NCI-H128 (cell line): Measurements from ENCODE around the gene PFDN1.

ENCODE experiments used
- DNase-seq: peaks from one replicate; lab custom pipeline; 2025; ENCODE audit not compliant: unreplicated experiment; lab: John Stamatoyannopoulos, UW

PFDN1 gene

DNA sequence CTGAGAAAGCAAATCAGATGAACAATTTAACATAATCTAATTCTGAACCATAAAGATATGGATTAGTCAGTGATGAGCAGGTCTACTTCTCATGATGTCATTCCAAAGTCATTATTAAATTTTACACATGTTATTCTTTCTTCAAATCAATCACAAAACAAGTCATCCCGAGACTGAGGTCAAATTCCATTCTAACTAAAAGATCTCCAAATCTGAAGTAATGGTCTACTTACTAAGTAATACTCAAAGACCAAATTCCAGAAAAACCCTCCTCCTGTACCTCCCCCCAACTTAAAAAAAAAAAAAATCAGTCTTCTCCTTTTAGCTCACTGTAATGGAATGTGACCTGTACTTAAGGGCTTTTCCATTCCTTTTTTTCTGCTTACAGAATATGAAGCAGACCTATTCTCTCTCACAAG, 4.7 kb downstream of the PFDN1 start:
- no peak for DNase-seq

DNA sequence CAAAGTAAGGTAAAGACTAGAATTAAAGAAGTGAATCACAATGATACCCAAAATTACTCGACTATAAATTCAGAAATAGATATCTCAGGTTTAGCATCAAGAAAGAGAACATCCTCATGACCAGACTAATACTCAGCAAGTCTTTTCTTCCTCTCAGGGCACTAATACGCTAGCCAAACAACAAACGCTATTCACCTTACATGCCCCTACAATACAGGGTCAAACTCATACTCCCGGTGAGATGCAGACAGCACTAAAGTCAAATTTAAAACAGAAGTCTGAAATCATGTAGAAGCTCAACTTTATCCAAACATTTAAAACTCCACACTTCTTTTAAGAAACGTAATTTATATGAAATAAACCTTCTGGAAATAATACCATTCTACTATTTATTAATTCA, 5.6 kb downstream of the PFDN1 start:
- DNase-seq, result no peak

DNA sequence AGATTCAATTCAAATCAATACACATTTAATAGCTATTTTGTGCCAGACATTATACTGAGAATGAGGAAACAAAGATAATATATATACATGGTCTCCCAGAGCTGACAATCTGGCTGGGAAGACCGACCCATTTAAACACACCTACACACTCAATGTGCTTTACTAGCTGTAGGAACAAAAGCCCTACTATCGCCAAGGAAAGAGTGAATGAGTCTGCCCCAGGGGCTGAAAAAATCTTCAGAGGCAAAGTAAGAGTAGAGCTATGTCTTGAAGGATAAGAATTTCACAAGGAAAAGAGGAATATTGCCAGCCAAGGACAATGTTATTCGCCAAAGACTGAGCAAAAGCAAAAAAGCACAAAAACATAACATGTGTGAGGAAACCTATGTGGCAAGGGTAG, 6.6 kb downstream of the PFDN1 start:
- no peak for DNase-seq

DNA sequence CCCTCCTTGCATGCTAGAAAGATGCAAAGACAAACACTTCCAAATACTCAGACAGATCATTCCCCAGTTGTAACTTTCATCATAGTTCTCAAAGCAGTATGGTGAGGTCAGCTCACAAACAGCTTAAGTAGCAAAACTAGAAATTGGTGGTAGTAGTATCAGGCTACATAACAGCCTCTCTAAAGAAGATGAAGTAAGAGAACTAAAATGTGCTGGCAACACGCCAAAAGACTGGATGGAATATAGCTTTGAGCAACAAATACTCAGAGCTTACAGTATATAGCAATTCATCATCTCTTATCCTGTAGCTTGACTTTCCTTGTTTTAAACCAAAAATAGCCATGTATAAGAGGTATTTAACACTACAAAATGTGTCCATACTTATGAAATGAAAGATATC, 7.5 kb downstream of the PFDN1 start:
- DNase-seq, result no peak

DNA sequence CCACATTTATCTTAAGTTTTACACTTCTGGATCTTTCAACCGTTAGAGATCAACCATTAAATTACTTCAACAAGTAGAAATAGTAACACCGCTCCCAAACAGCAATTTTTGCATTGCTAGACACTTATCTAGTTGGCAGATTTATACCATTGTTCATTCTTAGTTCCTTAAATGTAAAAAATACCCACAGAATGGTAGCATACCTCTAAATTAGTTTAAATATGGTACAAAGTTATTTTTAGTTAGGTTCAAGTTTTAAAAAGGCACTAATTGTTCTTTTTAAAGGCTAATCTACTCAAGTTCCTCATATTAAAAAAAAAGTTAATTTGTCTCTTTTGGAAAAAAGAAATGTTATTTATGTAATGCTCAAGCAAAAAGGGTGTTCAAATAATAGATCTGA, 8.1 kb downstream of the PFDN1 start:
- no peak for DNase-seq

DNA sequence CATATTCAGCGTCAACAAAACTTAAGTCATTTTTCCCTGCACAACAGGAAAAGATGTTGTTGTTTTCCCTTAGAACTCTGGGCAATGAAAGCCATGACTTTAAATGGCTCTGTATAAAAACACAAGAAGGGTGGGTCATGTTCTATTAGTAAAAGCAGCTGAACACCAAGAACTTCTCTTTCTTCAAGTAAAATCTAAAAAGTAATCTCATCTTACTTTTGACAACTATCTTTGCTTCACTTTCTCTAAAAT, 9.1 kb downstream of the PFDN1 start:
- DNase-seq, result no peak

DNA sequence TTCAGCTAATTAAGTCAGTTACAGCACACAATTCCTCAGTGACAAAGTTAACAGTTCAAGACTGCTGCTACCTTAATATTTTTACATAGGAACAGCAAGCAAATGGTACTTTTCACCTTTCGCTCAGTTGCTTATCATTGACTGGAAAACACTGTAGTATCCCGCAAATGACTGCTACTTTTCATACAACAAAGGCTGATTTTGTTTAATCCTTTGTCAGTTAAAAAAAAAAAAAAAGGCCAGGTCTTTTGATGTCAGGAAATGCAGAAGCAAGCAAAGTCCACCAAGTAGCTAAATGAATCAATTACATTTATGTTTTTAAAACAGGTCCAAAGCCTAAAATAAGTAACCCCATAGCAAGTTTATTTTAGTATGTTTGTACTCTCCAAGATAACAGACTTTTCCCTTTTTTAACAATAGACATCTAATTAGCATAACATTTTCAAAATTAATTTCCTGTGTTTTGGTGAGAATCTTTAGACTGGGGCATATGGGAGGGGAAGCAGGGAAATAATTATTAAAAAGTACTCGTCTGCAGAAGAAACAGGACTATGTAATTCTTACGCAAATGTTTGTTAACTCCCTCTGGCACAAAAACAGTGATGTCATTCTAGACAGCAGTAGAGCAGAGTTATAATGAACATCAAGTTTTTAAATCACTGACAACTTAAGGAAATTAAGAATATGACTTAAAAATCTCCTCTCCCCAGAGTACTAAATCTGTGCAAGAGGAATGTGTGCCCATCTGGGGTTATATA, 9.6 kb downstream of the PFDN1 start:
- DNase-seq, result no peak

DNA sequence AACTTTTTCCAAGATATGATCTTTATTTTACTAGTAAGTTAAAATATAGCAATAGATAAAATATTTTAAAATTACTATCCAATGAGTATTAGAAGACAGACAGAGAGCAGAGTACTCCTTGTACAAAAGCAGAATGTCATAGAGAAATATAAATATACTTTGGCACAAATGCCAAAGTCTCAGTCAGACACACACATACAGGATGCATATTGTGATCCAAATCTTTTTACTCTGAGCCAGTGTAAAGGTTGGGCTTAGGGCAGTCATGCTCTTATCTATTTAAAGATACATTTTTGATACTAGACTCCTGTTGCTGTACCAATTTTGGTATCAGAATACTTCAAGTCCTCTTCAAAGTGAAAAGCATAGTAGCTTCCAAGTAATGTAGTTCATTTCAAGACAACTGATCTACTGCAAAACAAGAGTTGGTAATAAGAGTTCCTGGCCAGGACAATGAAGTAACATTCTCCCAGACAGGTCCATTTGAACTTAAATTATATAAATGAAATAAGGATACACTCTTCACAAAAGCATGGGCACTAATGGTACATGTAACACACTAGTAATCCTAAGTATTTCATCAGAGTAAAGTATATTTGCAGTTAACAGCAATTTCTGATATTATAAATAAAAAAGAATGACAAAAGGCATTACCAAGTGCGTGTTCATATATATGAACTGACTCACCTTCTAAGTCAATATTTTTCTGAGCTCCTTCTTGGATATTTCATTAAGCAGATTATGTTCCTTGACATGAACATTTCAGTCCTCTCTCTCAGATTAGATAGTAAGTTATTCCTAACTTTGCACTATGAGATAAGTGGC, 10.5 kb downstream of the PFDN1 start:
- DNase-seq, result no peak

DNA sequence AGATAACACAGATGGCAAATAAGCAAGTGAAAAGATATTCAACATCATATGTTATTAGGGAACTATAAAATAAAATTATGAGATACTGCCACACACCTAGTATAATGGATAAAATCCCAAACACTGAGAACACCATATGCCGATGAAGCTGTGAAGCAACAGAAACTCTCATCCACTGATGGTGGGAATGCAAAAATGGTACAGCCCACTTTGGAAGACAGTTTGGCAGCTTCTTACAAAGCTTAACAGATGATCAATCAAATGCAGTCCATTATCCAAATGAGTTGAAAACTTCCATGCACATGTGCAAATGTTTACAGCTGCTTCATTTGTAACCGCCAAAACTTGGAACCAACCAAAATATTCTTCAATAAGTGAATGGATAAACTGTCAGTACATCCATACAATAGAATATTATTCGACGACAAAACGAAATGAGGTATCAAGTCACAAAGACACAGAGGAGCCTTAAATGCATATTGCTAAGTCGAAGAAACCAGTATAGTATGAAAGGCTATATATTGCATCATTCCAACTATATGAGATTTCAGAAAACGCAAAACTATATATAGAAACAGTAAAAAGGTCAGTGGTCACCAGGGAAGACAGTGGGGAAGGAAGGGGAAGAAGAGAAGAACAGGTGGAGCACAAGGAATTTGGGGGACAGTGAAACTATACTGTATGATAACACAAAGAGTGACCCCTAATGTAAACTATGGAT, 14.9 kb downstream of the PFDN1 start:
- no peak for DNase-seq

DNA sequence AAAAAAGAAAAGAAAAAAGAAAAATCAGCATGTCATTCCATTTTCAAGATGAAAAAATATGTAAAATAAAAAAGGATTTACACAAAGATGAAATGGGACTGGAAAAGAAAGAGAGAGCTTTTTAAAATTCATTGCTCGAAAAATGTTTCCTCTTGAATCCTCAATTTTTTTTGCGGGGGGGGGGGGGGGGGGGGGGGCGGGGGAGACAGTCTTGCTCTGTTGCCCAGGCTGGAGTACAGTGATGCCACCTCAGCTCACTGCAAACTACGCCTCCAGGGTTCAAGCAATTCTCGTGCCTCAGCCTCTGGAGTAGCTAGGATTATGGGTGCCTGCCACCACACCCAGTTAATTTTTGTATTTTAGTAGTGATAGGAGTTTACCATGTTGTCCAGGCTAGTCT, 16.5 kb downstream of the PFDN1 start:
- DNase-seq, result no peak

DNA sequence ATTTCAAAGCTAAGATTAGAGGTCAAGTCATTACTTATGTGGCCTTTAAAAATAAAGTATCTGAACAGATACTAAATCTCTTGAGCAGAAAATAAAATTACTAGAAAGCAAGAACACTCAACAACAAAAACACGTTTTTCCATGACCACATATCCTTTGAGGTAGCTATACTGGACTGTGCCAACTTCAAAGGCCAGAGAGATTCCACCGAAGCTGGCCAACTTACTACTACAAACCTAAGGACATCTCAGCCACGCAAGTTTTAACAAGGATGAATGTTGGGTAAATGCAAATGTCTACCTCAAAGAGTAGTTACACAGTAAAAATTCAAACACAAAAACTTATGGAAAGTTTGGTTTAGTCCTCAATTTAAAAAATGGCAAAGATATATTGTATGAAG, 18.9 kb downstream of the PFDN1 start:
- DNase-seq, result no peak

DNA sequence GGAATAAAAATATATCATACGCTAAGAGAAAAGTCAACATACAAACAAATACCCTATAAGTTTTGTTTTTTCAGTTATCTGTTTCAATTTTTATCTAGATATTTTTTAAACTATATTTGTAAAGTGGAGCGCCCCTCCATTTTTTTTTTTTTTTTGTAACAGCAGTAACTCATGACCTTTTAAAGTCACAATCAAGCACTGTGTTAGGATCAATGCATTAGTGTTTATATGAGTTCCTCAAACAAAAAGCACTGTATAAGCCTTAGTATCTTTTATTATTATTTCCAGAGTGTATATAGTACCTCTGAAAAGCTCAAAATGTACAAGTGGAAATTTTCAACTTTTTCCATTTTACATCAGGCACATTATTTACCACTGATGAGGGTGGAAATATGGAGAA, 20.6 kb downstream of the PFDN1 start:
- no peak for DNase-seq

DNA sequence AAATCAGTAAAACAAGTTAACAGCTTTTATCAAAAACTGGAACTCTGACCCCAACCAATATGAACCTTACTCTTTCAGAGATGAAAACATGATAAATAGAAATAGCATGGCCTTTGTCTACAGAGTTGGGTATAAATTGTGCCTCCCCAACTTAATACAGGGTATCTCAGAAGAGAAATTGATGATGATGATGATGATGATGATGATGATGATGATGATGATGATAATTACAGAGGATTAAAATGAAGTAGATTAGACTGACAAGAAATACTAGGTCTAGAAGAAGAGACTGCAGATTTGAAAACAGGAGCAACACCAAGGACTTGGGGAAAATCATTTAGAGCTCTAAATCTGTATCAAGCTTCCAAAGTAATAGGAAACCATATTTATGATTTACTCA, 27.1 kb downstream of the PFDN1 start:
- DNase-seq, result no peak

DNA sequence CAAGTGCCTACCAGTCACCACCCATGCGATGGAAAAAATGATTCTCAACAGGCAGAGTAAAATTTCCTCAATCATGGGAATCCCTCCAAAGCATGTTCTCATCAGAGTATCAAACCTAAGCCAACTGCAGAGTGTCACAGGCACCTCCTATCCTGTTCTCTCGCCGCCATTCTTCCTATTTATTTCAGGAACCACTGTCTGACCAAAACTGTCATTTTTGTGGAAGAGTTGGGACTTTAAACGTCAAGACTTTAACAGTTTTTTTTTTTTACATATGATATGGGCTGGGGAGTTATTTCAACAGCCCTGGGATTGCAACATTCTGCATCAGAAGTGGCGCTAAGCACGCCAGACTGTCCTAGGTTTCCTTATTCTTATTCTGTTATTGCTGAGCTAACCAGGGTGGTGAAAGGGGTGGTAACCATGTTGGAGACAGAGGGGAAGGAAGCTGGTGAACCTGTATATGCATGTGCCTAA, 29.5 kb downstream of the PFDN1 start:
- DNase-seq, result no peak

DNA sequence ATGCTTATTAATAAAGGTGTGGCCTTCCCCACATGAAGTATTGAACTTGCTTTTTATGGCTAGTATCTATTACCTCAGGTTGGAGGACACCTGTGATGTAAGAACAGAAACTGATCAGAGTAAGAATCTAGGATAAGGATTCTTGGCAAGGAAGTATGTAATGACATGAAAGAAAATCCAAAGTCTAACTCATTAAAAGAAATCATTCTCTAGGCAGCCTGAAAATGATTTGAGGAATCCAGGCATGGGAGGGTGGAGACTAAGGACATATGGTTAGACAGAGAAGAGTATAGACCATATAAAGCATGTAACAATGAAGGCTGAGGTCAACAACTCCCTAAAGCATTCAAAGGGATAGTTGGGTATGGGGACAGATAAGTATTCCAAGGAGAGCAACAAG, 32.9 kb downstream of the PFDN1 start:
- no peak for DNase-seq

DNA sequence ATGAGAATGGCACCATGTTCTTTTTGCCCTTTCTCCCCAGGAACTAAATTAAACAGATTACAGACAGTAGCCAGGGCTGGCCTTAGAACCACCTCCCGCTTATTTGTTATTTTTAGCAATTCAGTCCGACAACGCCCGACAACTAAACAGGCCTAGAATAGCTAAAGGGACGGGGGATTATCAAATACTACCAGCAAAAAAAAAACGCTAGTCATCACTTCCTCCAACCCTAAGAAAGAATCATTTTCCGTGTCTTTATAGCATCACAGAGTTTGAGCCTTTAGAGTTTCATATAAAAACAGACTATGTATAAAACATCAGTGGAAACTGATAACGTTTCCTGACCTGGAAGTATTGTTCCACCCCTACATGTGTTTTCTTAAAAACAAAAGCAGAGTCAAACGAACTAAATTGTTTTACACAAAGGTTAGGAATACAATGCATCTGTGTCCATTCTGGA, 35.3 kb downstream of the PFDN1 start:
- no peak for DNase-seq

DNA sequence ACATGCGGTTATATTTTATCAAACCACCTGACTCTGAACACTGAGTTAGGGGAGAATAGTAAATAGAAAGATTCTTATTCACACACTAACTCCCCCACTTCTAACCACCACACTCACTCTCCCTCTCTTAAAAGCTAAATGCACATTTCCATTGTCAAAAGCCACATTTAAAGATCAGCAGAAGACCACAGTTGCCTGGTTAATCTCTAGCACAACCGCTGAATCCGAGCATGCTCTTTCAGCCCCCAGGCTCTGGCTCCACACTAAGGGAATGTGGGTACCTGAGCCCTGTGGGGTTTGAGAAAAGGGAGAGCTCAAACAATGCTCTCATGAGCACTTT, 35.7 kb downstream of the PFDN1 start:
- DNase-seq, result no peak

DNA sequence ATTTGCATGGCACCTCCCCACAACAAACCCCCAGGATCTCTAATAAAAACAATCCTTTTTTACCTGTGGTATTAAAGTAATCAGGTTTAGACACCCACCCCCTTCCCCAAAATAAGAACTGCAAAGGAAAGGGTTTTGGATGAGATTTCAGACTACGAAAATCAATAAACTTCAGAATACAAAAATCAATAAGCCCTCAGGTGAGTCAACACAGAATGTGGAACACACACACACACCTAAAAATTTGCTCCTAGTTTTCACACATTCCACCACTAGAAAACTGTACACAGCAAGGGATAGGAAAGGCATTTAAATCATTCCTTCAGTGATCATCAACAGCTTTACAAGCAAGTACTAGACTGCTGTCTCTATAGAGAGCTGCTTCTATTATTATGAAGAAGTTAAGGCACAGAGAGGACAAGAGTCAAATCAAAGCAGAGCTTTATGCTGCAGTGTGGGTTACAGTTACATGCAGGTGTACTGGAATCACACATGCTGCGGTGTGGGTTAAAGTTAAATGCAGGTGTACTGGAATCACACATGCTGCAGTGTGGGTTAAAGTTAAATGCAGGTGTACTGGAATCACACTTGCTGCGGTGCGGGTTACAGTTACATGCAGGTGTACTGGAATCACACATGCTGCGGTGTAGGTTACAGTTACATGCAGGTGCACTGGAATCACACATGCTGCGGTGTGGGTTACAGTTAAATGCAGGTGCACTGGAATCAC, 36.3 kb downstream of the PFDN1 start:
- DNase-seq, result no peak

DNA sequence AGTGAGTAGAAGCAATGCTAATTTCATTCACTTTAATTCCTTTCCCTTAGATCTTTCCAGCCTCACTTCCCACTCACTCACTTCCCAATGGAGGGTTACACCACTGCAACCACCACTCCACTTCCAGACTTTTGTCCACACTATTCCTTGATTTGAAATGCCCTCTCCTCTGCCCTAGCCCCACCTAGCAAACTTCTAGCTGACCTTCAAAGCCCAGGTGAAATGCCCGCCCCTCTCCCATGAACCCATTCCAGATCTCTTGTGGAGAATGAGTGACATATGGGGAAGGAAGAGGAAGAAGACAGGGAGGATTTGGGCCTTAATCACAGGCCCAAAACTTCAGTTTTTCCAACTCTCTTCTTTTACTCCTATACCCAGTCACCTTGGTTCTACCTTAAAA, 37.1 kb downstream of the PFDN1 start:
- no peak for DNase-seq

DNA sequence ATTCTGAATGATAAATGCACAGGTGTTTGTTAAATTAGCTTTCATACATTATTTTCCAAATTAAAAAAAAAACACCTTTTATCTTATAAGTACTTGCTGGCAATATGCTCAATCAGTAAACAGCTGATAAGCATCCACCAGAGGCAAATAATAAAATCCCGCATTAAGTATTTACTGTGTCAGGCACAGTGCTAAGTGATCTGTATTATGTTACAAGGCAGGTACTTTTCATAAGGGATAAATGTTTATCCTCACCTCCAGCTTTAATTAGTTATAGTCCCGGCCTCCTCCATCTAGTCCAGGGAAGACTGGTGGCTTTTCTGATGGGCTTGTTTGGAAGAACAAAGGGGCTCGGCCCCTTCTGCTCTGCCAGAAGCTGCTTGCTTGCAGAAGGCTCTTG, 40.1 kb downstream of the PFDN1 start:
- DNase-seq, result no peak

DNA sequence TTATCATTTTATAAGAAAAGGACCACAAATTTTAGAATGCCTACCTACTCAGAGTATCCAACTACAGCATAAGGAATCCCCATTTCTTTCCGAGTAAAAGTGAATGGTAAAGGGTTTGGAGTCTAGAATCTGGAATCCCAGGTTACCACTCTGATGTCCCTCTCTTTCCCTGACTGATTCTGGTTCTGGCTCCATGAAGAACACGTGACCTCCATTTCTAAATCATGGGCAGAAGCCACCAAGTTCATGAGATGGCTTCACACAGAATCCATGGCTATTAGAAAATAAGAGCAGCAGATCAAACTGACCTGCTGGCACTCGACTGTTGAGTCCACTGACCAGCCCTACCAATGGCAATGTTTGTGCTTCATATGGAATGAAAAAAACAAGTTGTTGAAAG, 40.7 kb downstream of the PFDN1 start:
- DNase-seq, result no peak
